ENCODE measurements around the gene RILPL2.

RILPL2 gene

DNA sequence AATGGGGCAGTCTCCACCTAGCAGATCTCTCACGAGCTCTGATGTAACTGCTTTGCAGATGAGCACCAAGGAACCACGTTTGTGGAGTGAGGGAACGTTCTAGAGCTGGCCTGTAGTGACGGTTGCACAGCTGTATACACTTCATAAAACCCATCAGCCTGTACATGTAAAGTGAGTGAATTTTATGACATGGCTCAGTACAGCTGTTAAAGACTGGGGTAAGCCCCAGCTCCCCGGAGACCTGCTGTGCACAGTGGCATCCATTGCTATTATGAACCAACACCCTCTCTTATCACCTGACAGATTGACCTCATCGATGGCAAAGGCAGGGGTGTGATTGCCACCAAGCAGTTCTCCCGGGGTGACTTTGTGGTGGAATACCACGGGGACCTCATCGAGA lies 31.9 kb downstream of the RILPL2 start:
- DNase-seq (ENCODE audit: insufficient read length, low spot score) (no peak), FAIRE-seq (no peak)
- TF ChIP-seq, protein P1, sequence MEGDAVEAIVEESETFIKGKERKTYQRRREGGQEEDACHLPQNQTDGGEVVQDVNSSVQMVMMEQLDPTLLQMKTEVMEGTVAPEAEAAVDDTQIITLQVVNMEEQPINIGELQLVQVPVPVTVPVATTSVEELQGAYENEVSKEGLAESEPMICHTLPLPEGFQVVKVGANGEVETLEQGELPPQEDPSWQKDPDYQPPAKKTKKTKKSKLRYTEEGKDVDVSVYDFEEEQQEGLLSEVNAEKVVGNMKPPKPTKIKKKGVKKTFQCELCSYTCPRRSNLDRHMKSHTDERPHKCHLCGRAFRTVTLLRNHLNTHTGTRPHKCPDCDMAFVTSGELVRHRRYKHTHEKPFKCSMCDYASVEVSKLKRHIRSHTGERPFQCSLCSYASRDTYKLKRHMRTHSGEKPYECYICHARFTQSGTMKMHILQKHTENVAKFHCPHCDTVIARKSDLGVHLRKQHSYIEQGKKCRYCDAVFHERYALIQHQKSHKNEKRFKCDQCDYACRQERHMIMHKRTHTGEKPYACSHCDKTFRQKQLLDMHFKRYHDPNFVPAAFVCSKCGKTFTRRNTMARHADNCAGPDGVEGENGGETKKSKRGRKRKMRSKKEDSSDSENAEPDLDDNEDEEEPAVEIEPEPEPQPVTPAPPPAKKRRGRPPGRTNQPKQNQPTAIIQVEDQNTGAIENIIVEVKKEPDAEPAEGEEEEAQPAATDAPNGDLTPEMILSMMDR (IDR thresholded peaks at IDR 0.05; ENCODE audit: insufficient read depth, missing control alignments): no peak

DNA sequence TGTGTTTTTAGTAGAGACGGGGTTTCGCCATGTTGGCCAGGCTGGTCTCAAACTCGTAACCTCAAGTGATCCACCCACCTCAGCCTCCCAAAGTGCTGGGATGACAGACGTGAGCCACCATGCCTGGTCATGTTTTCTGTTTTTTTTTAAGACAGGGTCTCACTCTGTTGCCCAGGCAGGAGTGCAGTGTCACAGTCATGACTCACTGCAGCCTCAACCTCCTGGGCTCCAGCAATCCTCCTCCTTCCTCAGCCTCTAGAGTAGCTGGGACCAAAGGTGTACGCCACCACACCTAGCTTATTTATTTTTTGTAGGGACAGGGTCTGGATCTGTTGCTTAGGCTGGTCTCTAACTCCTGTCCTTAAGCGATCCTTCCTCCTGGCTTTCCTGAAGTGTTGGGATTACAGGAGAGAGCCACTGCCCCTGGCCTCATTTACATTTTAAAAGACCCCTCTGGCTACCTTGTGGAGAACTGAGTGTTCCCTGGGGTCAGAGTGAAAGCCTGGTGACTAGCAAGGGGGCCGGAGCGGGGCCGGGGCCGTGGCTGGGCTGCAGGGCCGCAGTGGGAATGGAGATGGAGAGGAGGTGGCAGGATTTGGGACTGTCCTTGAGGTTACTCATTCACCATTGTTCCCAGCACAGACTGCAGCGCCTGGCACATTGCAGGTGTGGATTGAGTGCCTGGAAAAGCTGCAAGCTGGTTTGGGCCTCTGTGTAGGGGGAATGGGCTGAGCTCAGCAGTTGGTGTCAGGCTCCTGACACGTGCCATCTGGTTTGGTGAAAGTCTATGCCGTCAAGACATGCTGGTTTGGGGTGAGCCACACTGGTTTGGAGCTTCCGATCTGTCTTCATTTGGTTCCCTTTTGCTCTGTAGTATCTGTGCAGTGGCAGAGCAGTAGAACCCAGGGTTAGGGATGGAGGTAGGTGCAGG lies 34.5 kb downstream of the RILPL2 start:
- TF ChIP-seq, protein P1 (IDR thresholded peaks at IDR 0.05; ENCODE audit: insufficient read depth, missing control alignments): no peak
- no peak for DNase-seq (ENCODE audit: insufficient read length, low spot score)
- no peak for FAIRE-seq

DNA sequence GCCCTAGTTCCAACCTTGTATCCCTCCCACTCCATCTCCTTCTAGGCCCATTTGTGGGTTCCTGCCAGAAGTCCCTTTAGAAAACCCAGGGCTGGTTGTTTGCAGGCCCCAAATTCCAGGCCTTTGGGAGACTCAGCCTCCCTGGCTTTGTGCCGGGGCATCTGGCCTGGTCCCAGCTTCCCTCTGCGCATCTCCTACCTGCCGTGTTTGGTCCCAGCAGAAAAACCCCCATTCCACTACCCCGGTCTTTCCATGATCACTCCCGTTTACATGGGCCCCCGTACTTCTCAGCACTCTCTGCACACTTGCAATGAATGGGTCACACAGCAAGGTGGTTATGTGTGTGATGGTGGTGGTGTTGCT lies 37.2 kb downstream of the RILPL2 start:
- no peak for FAIRE-seq
- TF ChIP-seq, protein P1 (IDR thresholded peaks at IDR 0.05; ENCODE audit: insufficient read depth, missing control alignments): no peak
- DNase-seq (ENCODE audit: insufficient read length, low spot score): no peak

GRCh38 chr12:123398550-123399254 lies 37.8 kb downstream of the RILPL2 start:
- TF ChIP-seq, protein P1 (IDR thresholded peaks at IDR 0.05; ENCODE audit: insufficient read depth, missing control alignments): no peak
- no peak for FAIRE-seq
- DNase-seq (ENCODE audit: insufficient read length, low spot score): no peak

DNA sequence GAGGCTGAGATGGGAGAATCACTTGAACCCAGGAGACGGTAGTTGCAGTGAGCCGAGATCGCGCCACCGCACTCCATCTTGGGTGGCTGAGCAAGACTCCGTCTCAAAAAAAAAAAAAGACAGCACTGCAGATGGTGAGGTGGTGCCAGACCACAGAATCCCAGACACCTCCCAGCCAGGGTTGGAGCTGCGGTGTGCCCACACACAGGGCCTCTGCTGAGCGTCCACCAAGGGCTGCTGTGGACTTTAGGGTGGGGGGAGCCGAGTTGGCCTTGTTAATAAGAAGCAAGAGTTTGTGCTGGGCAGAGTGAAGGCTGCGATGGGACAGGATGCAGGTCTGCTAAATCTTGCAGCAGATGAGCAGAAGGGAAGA lies 38.3 kb downstream of the RILPL2 start:
- TF ChIP-seq, protein P1 (IDR thresholded peaks at IDR 0.05; ENCODE audit: insufficient read depth, missing control alignments): no peak
- DNase-seq (ENCODE audit: insufficient read length, low spot score) (no peak), FAIRE-seq (no peak)

- TF ChIP-seq, protein P1 (IDR thresholded peaks at IDR 0.05; ENCODE audit: insufficient read depth, missing control alignments): no peak
- no peak for FAIRE-seq
- DNase-seq (ENCODE audit: insufficient read length, low spot score): no peak
Measured at GRCh38 chr12:123397400-123397799, 39.1 kb downstream of the RILPL2 start.

DNA sequence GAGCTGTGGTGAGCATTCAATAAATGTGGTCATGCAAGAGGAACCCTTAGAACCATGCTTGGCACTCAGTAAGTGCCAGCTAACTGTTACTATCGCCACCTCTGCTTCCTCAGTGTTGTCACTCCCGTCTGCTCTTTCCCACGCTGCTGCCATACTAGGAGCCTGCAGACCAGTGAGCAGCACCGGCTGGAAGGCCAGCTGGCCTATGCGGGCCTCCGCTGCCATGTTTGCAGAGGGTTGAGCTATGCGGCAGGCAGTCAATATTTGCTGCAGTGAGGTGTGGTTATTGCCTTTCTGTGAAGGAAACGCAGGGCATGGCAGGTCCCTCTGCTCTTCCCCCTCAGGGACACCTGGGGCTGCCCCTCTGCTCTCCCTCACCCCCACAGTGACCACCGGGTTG lies 39.5 kb downstream of the RILPL2 start:
- FAIRE-seq: no peak
- TF ChIP-seq, protein P1 (IDR thresholded peaks at IDR 0.05; ENCODE audit: insufficient read depth, missing control alignments): no peak
- no peak for DNase-seq (ENCODE audit: insufficient read length, low spot score)

Measured in D721Med (cell line).